Endothelial cell (in vitro differentiated cells): ENCODE results near the gene GRB10. TPM values are rescaled to one million over a fixed set of nuclear protein-coding genes. Genes with fewer than 3 reads are reported as not detected.

Experiments
- DNase-seq: peaks from one replicate; pipeline ENCODE4 v3.0.0; 2021; ENCODE audit warnings: low spot score
- H3K27ac Mint-ChIP-seq: one replicate; pipeline ENCODE4 v1.8.0; 2021; ENCODE audit warnings: mixed read lengths, inconsistent platforms; ENCODE audit not compliant: unreplicated experiment
- H3K27me3 Mint-ChIP-seq: one replicate; pipeline ENCODE4 v1.8.0; 2021; ENCODE audit warnings: mild to moderate bottlenecking, moderate library complexity, mixed read lengths, inconsistent platforms; ENCODE audit not compliant: unreplicated experiment
- H3K36me3 Mint-ChIP-seq: one replicate; pipeline ENCODE4 v1.8.0; 2021; ENCODE audit warnings: mild to moderate bottlenecking, low read depth, mixed read lengths, inconsistent platforms; ENCODE audit not compliant: unreplicated experiment
- H3K4me1 Mint-ChIP-seq: one replicate; pipeline ENCODE4 v1.8.0; 2021; ENCODE audit warnings: mild to moderate bottlenecking, mixed read lengths, inconsistent platforms; ENCODE audit not compliant: unreplicated experiment
- H3K4me3 Mint-ChIP-seq: one replicate; pipeline ENCODE4 v1.8.0; 2021; ENCODE audit warnings: mild to moderate bottlenecking, mixed read lengths, inconsistent platforms; ENCODE audit not compliant: unreplicated experiment
- H3K9me3 Mint-ChIP-seq: one replicate; pipeline ENCODE4 v1.8.0; 2021; ENCODE audit warnings: mixed read lengths, inconsistent platforms; ENCODE audit not compliant: unreplicated experiment
- total RNA-seq: library from RNA; stranded (reverse); fragmentation: NEBNext Ultra II Directional; extraction: Animal tissue kit (Norgen Biotek cat#: 25700); gene quantifications from one replicate; pipeline ENCODE4 v1.2.1, GENCODE V29; 2021; ENCODE audit not compliant: unreplicated experiment
- TF ChIP-seq, protein P1 (sequence below): fragments of 200-600 bp; sonication (generic); IDR thresholded peaks from one replicate; pipeline ENCODE4 v1.5.0; 2021; ENCODE audit warnings: antibody characterized with exemption; ENCODE audit not compliant: unreplicated experiment

The GRB10 gene
- total RNA-seq, 1 donor from 2014 or later = 164 TPM

DNA sequence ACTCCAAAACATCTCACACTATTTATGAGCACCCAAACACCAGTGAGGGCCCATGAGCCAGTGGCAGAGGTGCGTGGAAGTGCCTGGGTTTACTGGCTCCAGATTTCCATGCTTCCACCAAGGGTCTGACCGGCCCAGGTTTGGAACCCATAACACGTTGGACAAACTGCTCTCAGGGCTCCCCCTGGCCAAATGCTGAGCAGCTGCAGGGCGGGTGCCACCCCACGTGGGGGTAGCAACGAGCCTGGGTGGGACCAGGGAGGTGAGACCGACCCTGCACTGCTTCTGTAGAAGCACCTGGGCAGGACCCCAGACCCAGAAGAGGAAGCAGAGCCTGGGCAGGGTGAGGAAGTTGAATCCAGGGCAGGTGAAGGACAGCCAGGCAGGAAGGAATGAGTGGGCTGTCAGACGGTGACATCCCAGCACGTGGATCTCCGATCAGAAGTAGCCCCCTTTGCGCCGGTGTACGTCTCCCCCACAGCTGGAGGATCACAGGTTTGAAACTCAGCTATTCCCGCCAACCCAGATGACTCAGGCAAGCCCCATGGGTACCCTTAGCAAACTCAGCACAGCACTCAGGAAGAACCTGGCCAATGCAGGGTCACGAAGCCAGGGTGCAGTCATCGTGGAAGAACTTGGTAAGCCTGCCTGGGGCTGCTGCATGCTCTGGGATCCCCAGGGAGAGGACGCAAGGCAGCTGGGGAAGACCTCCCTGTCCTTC, 117.1 kb downstream of the GRB10 start:
- DNase-seq = no peak
- TF ChIP-seq, protein P1, sequence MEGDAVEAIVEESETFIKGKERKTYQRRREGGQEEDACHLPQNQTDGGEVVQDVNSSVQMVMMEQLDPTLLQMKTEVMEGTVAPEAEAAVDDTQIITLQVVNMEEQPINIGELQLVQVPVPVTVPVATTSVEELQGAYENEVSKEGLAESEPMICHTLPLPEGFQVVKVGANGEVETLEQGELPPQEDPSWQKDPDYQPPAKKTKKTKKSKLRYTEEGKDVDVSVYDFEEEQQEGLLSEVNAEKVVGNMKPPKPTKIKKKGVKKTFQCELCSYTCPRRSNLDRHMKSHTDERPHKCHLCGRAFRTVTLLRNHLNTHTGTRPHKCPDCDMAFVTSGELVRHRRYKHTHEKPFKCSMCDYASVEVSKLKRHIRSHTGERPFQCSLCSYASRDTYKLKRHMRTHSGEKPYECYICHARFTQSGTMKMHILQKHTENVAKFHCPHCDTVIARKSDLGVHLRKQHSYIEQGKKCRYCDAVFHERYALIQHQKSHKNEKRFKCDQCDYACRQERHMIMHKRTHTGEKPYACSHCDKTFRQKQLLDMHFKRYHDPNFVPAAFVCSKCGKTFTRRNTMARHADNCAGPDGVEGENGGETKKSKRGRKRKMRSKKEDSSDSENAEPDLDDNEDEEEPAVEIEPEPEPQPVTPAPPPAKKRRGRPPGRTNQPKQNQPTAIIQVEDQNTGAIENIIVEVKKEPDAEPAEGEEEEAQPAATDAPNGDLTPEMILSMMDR = no peak

DNA sequence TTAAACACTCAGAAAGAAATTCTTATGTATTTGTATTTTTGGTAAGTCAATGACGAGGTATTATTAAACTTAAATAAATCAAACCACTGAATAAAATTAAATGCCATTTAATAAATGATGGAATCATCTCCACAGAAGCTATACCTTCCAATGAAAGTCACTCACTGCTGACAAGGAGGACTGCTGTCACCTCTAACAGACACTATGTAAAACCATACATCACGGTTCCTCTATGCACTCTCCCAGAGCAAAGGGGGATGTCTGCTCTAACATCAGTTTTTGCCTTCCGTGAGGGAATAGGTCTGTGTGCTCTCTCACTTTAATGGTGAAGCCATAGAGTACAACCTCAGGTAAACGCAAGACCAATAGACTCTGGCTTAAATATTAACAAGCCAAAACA, 117.8 kb downstream of the GRB10 start:
- no peak for DNase-seq
- H3K4me3 Mint-ChIP-seq = no peak overlapping the region
- H3K4me1 Mint-ChIP-seq = peaks cover 47% of the 10 kb centered on the region
- peaks cover 3% of the 10 kb centered on the region for H3K27me3 Mint-ChIP-seq
- H3K9me3 Mint-ChIP-seq = no peaks in the 10 kb centered on the region
- H3K27ac Mint-ChIP-seq = no peak overlapping the region
- TF ChIP-seq, protein P1 = no peak
- peaks cover 46% of the 10 kb centered on the region for H3K36me3 Mint-ChIP-seq

More for the DNA sequence above, 117.1 kb downstream of the GRB10 start:
- Mint-ChIP-seq H3K27ac (no peak overlapping the region), H3K9me3 (no peaks in the 10 kb centered on the region), H3K4me3 (no peak overlapping the region), H3K4me1 (peaks cover 41% of the 10 kb centered on the region), H3K27me3 (peaks cover 3% of the 10 kb centered on the region), H3K36me3 (peaks cover 46% of the 10 kb centered on the region)

DNA sequence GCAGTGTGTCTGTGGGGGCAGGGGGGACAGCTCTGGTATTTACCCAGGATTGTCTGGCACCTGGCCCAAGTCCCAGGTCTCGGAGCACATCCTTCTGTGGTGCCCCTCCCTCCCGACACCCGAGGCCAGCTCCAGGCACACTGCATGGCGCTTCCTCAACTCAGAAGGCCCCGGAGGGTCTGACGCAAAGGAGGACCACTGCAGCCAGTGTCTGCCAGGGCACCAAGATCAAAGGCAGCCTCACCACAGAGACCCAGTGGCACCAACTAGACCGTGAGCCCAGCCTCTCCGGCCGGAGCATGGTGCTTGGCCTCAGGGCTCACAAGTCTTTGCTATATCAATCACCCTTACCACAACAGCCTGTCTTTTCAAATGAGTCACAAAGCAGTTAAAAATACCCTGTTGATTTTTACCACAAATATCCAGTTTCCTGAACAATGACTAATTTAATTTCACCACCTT, 118.2 kb downstream of the GRB10 start:
- no peaks in the 10 kb centered on the region for H3K9me3 Mint-ChIP-seq
- peaks cover 49% of the 10 kb centered on the region for H3K36me3 Mint-ChIP-seq
- peaks cover 52% of the 10 kb centered on the region for H3K4me1 Mint-ChIP-seq
- H3K27me3 Mint-ChIP-seq = peaks cover 8% of the 10 kb centered on the region
- H3K27ac Mint-ChIP-seq = no peak overlapping the region
- no peak for DNase-seq
- TF ChIP-seq, protein P1 = no peak
- H3K4me3 Mint-ChIP-seq = no peak overlapping the region

DNA sequence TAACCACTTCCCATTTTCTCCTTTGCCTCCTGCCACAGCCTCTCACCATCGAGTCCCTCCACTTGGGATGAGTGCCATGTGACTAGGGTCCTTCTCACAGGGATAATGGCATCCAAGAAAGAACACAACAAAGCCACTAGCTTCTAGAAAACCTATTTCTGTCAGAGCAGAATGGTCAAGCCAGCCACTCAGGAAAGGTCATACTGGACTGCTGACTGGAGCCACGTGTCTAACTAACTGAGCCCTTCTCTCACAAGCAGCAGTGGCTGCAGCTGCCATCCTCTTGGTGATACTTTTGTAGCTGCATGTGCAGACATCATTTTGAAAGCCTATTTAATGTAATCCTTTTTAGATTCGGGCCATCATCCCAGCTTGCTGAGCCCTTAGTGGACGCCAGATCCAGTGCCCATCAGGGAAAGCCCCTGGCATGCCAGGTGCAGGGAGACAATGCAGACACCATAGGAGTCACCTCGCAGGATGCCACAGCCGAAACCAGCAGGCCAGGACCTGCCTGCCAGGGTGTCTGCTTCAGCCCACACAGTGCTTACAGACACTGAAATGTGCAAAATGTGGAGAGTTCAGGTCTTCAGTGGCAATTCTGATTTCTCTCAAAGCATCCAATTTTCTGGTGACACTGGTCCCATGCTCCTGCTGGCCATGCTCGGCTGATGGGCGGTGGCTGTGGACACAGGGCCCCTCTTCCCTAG, 119.1 kb downstream of the GRB10 start:
- no peak for DNase-seq
- H3K36me3 Mint-ChIP-seq = peaks cover 48% of the 10 kb centered on the region
- no peaks in the 10 kb centered on the region for H3K9me3 Mint-ChIP-seq
- peak overlapping the region; percentile 36 for H3K27ac Mint-ChIP-seq
- peak overlapping the region; percentile 62 for H3K4me3 Mint-ChIP-seq
- H3K27me3 Mint-ChIP-seq = peaks cover 8% of the 10 kb centered on the region
- TF ChIP-seq, protein P1 = no peak
- peaks cover 46% of the 10 kb centered on the region for H3K4me1 Mint-ChIP-seq

DNA sequence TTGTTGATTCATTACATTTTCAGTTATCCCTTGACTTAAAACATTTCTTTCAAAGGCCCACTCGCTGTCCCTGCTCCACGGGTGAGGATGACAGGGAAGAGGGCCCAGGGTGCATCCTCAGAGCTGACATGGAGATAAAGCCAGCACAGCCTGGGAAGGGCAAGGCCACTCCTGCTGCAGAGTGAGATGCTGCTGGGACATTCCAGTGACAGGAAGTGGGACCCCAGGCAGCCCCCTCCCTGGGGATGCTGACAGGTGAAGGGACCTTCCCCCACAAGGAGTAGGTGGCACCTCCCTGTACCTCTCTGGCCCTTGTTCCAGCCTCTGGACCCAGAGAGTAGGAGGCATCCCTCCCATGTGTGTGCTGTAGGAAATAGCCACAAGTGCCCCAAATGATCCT, 119.7 kb downstream of the GRB10 start:
- Mint-ChIP-seq H3K36me3 (peaks cover 44% of the 10 kb centered on the region), H3K27me3 (peaks cover 8% of the 10 kb centered on the region), H3K4me3 (peak overlapping the region; percentile 62), H3K4me1 (peaks cover 42% of the 10 kb centered on the region), H3K9me3 (no peaks in the 10 kb centered on the region), H3K27ac (no peak overlapping the region)
- TF ChIP-seq, protein P1 = no peak
- no peak for DNase-seq
